Measurements from ENCODE around the gene PRB2. TPM values are rescaled to one million over a fixed set of nuclear protein-coding genes. Genes with fewer than 3 reads are reported as not detected.
"Not testable (repeated sequence)": the region's sequence is repeated elsewhere in the genome, so short reads cannot be mapped to it uniquely, and the experiment has no call there.

PRB2 gene
- total RNA-seq, 1 experiment from 2014 or later, result not detected

GRCh38 chr12:11377420-11377819 lies 17.9 kb downstream of the PRB2 start:
- POLR2A ChIA-PET; H3K4me3 Mint-ChIP-seq; ATAC-seq; H3K4me1 Mint-ChIP-seq; H3K27ac Mint-ChIP-seq; DNase-seq (ENCODE audit: low spot score); CTCF ChIA-PET: not testable (repeated sequence)
- H3K27me3 Mint-ChIP-seq (ENCODE audit: low read depth), result peaks cover 13% of the 10 kb centered on the region; the same call in 1 of the 2 replicates
- peak; percentile 35; the same call in 1 of the 2 replicates for TF ChIP-seq SMAD4 (CRISPR knock-in tag; IDR thresholded peaks at IDR 0.05)
- peaks cover 49% of the 10 kb centered on the region for H3K36me3 Mint-ChIP-seq
- H3K9me3 Mint-ChIP-seq, result peaks cover 82% of the 10 kb centered on the region

- no peaks in the 10 kb centered on the region for H3K4me1 Mint-ChIP-seq
- no peaks in the 10 kb centered on the region for H3K36me3 Mint-ChIP-seq
Measured at GRCh38 chr12:11361151-11361550, 34.2 kb downstream of the PRB2 start.

GRCh38 chr12:11360205-11360883 lies 35.0 kb downstream of the PRB2 start:
- H3K9me3 Mint-ChIP-seq; H3K4me3 Mint-ChIP-seq; POLR2A ChIA-PET; H3K4me1 Mint-ChIP-seq; H3K27me3 Mint-ChIP-seq (ENCODE audit: low read depth); CTCF ChIA-PET; H3K27ac Mint-ChIP-seq; H3K36me3 Mint-ChIP-seq; ATAC-seq; DNase-seq (ENCODE audit: low spot score): not testable (repeated sequence)

More at GRCh38 chr12:11361151-11361550, 34.2 kb downstream of the PRB2 start:
- TF ChIP-seq ZBTB43 (CRISPR knock-in tag; IDR thresholded peaks at IDR 0.05) (no peak), IRF1 (CRISPR knock-in tag; IDR thresholded peaks at IDR 0.05) (no peak), NFYB (CRISPR knock-in tag; conservative IDR thresholded peaks at IDR 0.05; ENCODE audit: low read depth) (no peak), PRDM15 (CRISPR knock-in tag; IDR thresholded peaks at IDR 0.05) (no peak), OVOL2 (CRISPR knock-in tag; IDR thresholded peaks at IDR 0.05; ENCODE audit: borderline replicate concordance) (no peak)
- DNase-seq (ENCODE audit: low spot score) (no peak), ATAC-seq (no peak)
- Mint-ChIP-seq H3K9me3 (peaks cover 8% of the 10 kb centered on the region), H3K27ac (no peak overlapping the region), H3K4me3 (no peak overlapping the region), H3K27me3 (ENCODE audit: low read depth) (no peaks in the 10 kb centered on the region)
- ChIA-PET POLR2A (no interaction called here), CTCF (no interaction called here)

- POLR2A ChIA-PET; H3K4me3 Mint-ChIP-seq; H3K9me3 Mint-ChIP-seq; ATAC-seq; CTCF ChIA-PET; DNase-seq (ENCODE audit: low spot score); H3K36me3 Mint-ChIP-seq; H3K27me3 Mint-ChIP-seq (ENCODE audit: low read depth); H3K27ac Mint-ChIP-seq; H3K4me1 Mint-ChIP-seq: not testable (repeated sequence)
Measured at GRCh38 chr12:11351736-11352135, 43.6 kb downstream of the PRB2 start.

- Mint-ChIP-seq H3K36me3 (no peaks in the 10 kb centered on the region), H3K27me3 (ENCODE audit: low read depth) (no peaks in the 10 kb centered on the region), H3K9me3 (peaks cover 9% of the 10 kb centered on the region; the same call in 1 of the 2 replicates), H3K27ac (no peak overlapping the region), H3K4me1 (no peaks in the 10 kb centered on the region), H3K4me3 (no peak overlapping the region)
- TF ChIP-seq TP53 (CRISPR knock-in tag; IDR thresholded peaks at IDR 0.05) (no peak), IRF1 (CRISPR knock-in tag; IDR thresholded peaks at IDR 0.05) (no peak), ZNF532 (CRISPR knock-in tag; IDR thresholded peaks at IDR 0.05; ENCODE audit: borderline replicate concordance) (no peak), CREB1 (CRISPR knock-in tag; IDR thresholded peaks at IDR 0.05) (no peak), ZBTB21 (CRISPR knock-in tag; IDR thresholded peaks at IDR 0.05; ENCODE audit: borderline replicate concordance) (no peak), ZNF425 (CRISPR knock-in tag; conservative IDR thresholded peaks at IDR 0.05) (no peak)
- CTCF ChIA-PET, result no interaction called here
- no peak for ATAC-seq
- DNase-seq (ENCODE audit: low spot score), result no peak
- POLR2A ChIA-PET, result no interaction called here
Measured at GRCh38 chr12:11348439-11348838, 46.9 kb downstream of the PRB2 start.
